Bronchial epithelial cell (primary cell): Measurements from ENCODE around the gene PITPNM3. TPM values are rescaled to one million over a fixed set of nuclear protein-coding genes. Genes with fewer than 3 reads are reported as not detected.

Experiments used
- DNase-seq: peaks from one replicate; pipeline ENCODE4 v3.0.0-alpha.2; 2010; ENCODE audit warnings: low read depth
- FAIRE-seq: peaks from 2 replicates; lab custom pipeline; 2011; peaks lifted over from hg19 to GRCh38; lab: Jason Lieb, UNC
- H3K27me3 ChIP-seq: 2 replicates; pipeline ENCODE4 v1.5.1; 2011; ENCODE audit warnings: low read length; ENCODE audit not compliant: control insufficient read depth, insufficient read depth
- H3K36me3 ChIP-seq: 2 replicates; pipeline ENCODE4 v1.5.1; 2011; ENCODE audit warnings: low read length; ENCODE audit not compliant: control insufficient read depth, insufficient read depth
- H3K4me3 ChIP-seq: 2 replicates; pipeline ENCODE4 v1.5.1; 2011; ENCODE audit warnings: mild to moderate bottlenecking, low read depth, low read length, control low read depth
- total RNA-seq: library from RNA; depleted of rRNA; stranded (reverse); fragments of >200 nt; gene quantifications from 2 replicates; pipeline ENCODE4 v1.2.1, GENCODE V29; 2014
- TF ChIP-seq, protein P1 (sequence below): IDR thresholded peaks from 2 replicates; pipeline ENCODE4 v1.5.1; 2011; ENCODE audit warnings: mild to moderate bottlenecking, moderate library complexity, low read length, control low read depth, inconsistent platforms; ENCODE audit not compliant: insufficient read depth, severe bottlenecking

PITPNM3 gene
- total RNA-seq, 1 donor from 2014 or later, result 25.0 TPM

- Histone ChIP-seq H3K27me3 (no peaks in the 10 kb centered on the region), H3K36me3 (peaks cover 26% of the 10 kb centered on the region), H3K4me3 (no peak overlapping the region)
- TF ChIP-seq, protein P1, sequence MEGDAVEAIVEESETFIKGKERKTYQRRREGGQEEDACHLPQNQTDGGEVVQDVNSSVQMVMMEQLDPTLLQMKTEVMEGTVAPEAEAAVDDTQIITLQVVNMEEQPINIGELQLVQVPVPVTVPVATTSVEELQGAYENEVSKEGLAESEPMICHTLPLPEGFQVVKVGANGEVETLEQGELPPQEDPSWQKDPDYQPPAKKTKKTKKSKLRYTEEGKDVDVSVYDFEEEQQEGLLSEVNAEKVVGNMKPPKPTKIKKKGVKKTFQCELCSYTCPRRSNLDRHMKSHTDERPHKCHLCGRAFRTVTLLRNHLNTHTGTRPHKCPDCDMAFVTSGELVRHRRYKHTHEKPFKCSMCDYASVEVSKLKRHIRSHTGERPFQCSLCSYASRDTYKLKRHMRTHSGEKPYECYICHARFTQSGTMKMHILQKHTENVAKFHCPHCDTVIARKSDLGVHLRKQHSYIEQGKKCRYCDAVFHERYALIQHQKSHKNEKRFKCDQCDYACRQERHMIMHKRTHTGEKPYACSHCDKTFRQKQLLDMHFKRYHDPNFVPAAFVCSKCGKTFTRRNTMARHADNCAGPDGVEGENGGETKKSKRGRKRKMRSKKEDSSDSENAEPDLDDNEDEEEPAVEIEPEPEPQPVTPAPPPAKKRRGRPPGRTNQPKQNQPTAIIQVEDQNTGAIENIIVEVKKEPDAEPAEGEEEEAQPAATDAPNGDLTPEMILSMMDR, result peak; percentile 1
- peak; percentile 49 for DNase-seq
- FAIRE-seq, result no peak
These were observed 84.6 kb downstream of the PITPNM3 start for GRCh38 chr17:6471531-6472465.

GRCh38 chr17:6470751-6471521 lies 85.4 kb downstream of the PITPNM3 start:
- no peaks in the 10 kb centered on the region for H3K27me3 ChIP-seq

DNA sequence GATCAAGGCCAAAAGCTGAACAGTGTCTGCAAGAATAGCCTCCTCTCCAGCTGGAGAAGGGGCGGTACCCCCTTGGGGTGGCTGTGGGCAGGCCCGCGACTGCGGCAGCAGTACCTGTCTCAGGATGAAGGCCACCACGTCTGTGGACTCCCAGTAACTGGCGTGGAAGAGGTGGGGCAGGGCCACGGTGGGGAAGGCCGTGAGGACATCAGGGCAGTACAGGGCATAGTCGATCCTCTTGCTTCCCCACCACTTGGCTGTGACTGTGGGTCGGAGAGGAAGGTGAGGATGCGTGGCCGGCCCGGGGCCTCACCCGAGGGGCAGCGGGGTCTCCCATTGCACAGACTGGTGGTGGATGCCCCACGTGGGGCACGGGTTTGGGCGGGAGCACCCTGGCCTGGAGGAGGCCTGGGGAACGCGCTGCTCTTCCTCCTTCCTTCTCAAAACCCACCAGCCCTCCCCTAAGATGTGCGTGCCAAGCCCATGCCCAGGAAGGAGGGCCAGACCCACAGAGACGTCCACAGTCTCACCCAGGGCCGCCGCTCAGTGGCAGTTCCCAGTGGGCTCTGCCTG lies 86.1 kb downstream of the PITPNM3 start:
- FAIRE-seq (no peak), DNase-seq (no peak)
- peaks cover 25% of the 10 kb centered on the region for H3K36me3 ChIP-seq
- H3K4me3 ChIP-seq, result no peak overlapping the region
- H3K27me3 ChIP-seq, result no peaks in the 10 kb centered on the region
- TF ChIP-seq, protein P1, result no peak

More at GRCh38 chr17:6470751-6471521, 85.4 kb downstream of the PITPNM3 start:
- DNase-seq, result no peak
- FAIRE-seq, result peak; percentile 36
- Histone ChIP-seq H3K4me3 (no peak overlapping the region), H3K36me3 (peaks cover 23% of the 10 kb centered on the region)
- TF ChIP-seq, protein P1, result no peak

DNA sequence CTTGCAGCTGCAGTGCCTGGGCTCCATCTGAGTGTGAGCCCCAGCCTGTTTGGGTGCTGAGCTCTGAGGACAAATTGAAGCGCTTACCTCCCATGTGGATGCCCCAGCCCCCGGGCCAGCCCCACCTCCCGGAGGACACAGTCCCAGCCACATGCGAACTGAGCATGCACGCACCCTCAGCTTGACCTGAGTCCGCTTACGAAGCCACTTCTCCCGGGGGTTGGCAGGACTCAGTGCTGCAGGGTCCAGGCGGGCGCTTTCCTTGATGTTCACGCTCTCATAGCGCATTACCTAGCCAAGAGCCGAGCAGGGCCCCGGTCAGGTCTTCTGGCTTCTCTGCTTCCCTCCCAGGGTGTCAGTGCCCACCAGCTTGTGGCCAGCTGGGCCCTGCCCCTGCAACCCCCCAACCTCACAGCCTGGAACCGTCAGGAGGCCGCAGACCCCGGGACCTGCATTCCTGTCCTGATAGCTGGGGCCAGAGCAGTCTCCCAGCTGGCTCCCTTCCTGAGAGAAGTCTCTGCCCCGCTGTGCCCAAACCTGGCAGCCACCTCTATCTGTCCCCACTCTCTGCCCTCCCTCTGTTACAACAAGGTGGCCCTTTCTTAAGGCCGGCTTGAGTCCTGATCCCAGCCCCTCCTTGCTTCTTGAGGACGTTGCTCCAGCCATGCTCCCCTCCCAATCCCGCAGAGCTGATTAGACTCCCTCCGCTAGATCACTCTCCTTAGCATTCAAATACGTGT lies 88.1 kb downstream of the PITPNM3 start:
- no peaks in the 10 kb centered on the region for H3K27me3 ChIP-seq
- no peak overlapping the region for H3K4me3 ChIP-seq
- no peak for FAIRE-seq
- peaks cover 35% of the 10 kb centered on the region for H3K36me3 ChIP-seq
- TF ChIP-seq, protein P1, result no peak
- no peak for DNase-seq

DNA sequence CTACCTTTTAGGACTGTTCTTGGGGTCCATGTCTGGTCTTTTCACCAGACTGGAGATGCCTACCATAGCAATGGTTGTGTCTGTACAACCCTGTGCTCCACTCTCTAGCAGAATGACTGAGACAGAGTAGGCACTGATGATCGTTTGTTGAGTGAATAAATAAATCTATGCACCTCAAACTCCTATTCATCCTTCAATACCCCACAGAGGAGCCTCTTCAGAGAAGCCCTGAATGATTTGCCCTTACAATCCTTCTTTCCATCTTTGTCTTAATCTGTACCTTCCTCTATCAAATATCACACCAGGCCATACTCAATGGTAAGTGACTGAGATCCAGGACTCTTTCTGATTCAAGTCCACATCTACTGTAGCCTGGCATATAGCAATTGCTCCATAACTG lies 88.8 kb downstream of the PITPNM3 start:
- FAIRE-seq, result no peak
- H3K36me3 ChIP-seq, result peaks cover 37% of the 10 kb centered on the region

More for the DNA sequence above, 88.8 kb downstream of the PITPNM3 start:
- DNase-seq, result no peak
- H3K4me3 ChIP-seq, result no peak overlapping the region
- TF ChIP-seq, protein P1, result no peak
- no peaks in the 10 kb centered on the region for H3K27me3 ChIP-seq
